ENCODE data around the gene MLH1.
"Not testable (repeated sequence)": the region's sequence is repeated elsewhere in the genome, so short reads cannot be mapped to it uniquely, and the experiment has no call there.

The MLH1 gene

GRCh38 chr3:37031096-37031682 is 37.9 kb downstream of the MLH1 start:
- H3K4me1 ChIP-seq (ENCODE audit: control insufficient read depth, insufficient read depth, low read length), result no peaks in the 10 kb centered on the region
- no peak overlapping the region for H3K27ac ChIP-seq (ENCODE audit: insufficient read depth, low read depth, low read length, poor library complexity, severe bottlenecking)
- H3K4me3 ChIP-seq (ENCODE audit: insufficient read depth, low read depth, low read length), result no peak overlapping the region
- no peaks in the 10 kb centered on the region for H3K27me3 ChIP-seq (ENCODE audit: control insufficient read depth, insufficient read depth, low read length, poor library complexity, severe bottlenecking)
- WGBS, 2 experiments, result 88 to 93% methylated on average over 7 of the region's 7 CpGs
- peaks cover 48% of the 10 kb centered on the region for H3K36me3 ChIP-seq (ENCODE audit: control insufficient read depth, insufficient read depth, low read length)
- no peaks in the 10 kb centered on the region for H3K9me3 ChIP-seq (ENCODE audit: control insufficient read depth, low read length)

- no peaks in the 10 kb centered on the region for H3K27me3 ChIP-seq (ENCODE audit: control insufficient read depth, insufficient read depth, low read length, poor library complexity, severe bottlenecking)
- no peak overlapping the region for H3K4me3 ChIP-seq (ENCODE audit: insufficient read depth, low read depth, low read length)
- peaks cover 56% of the 10 kb centered on the region for H3K36me3 ChIP-seq (ENCODE audit: control insufficient read depth, insufficient read depth, low read length)
- no peaks in the 10 kb centered on the region for H3K9me3 ChIP-seq (ENCODE audit: control insufficient read depth, low read length)
- no peaks in the 10 kb centered on the region for H3K4me1 ChIP-seq (ENCODE audit: control insufficient read depth, insufficient read depth, low read length)
- H3K27ac ChIP-seq (ENCODE audit: insufficient read depth, low read depth, low read length, poor library complexity, severe bottlenecking), result no peak overlapping the region
- 93 to 97% methylated on average over 10 of the region's 10 CpGs for WGBS, 2 experiments
Measured at GRCh38 chr3:37032961-37033360, 39.6 kb downstream of the MLH1 start.

GRCh38 chr3:37037352-37037751 is 44.0 kb downstream of the MLH1 start:
- 92 to 100% methylated on average over 3 of the region's 3 CpGs for WGBS, 2 experiments
- no peak overlapping the region for H3K4me3 ChIP-seq (ENCODE audit: insufficient read depth, low read depth, low read length)
- peaks cover 47% of the 10 kb centered on the region for H3K36me3 ChIP-seq (ENCODE audit: control insufficient read depth, insufficient read depth, low read length)
- no peaks in the 10 kb centered on the region for H3K9me3 ChIP-seq (ENCODE audit: control insufficient read depth, low read length)
- H3K27ac ChIP-seq (ENCODE audit: insufficient read depth, low read depth, low read length, poor library complexity, severe bottlenecking), result no peak overlapping the region
- H3K4me1 ChIP-seq (ENCODE audit: control insufficient read depth, insufficient read depth, low read length), result no peaks in the 10 kb centered on the region
- no peaks in the 10 kb centered on the region for H3K27me3 ChIP-seq (ENCODE audit: control insufficient read depth, insufficient read depth, low read length, poor library complexity, severe bottlenecking)

DNA sequence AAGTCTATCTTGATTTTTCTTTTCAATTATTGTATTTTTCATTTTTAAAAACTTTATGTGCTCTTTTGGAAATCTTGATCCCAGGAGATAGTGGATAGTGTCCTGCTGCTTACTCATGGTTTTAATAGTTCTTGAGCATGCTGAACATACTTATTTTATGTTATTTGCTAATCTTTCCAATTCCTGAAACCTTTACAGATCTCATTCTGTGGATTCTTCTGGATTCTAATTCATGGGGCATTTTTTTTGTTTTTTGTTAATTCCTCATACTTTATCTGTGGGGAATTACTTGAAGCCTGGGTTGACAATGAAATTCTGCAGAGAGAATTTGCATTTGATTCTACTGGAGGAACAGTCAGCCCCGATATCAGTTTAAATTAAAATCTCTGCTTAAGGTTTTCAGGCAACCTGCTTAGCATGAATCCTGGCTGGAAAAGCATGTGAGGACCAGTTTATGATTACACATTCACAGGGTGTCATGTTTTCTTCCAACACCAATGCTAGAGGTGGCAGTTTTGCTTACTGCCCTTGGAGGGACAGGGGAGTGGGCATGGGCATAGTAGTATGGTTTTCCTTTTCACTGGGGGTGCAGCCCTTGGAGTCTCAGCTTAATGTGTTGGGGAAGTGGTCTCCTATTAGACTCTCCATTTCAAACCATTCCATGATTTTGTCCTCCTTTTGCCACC is 46.0 kb downstream of the MLH1 start:
- H3K36me3 ChIP-seq (ENCODE audit: control insufficient read depth, insufficient read depth, low read length), result peaks cover 43% of the 10 kb centered on the region
- H3K27ac ChIP-seq (ENCODE audit: insufficient read depth, low read depth, low read length, poor library complexity, severe bottlenecking), result no peak overlapping the region
- H3K4me1 ChIP-seq (ENCODE audit: control insufficient read depth, insufficient read depth, low read length), result no peaks in the 10 kb centered on the region
- no peaks in the 10 kb centered on the region for H3K27me3 ChIP-seq (ENCODE audit: control insufficient read depth, insufficient read depth, low read length, poor library complexity, severe bottlenecking)
- no peak overlapping the region for H3K4me3 ChIP-seq (ENCODE audit: insufficient read depth, low read depth, low read length)
- no peaks in the 10 kb centered on the region for H3K9me3 ChIP-seq (ENCODE audit: control insufficient read depth, low read length)
- 95 to 100% methylated on average over 1 of the region's 1 CpG for WGBS, 2 experiments

DNA sequence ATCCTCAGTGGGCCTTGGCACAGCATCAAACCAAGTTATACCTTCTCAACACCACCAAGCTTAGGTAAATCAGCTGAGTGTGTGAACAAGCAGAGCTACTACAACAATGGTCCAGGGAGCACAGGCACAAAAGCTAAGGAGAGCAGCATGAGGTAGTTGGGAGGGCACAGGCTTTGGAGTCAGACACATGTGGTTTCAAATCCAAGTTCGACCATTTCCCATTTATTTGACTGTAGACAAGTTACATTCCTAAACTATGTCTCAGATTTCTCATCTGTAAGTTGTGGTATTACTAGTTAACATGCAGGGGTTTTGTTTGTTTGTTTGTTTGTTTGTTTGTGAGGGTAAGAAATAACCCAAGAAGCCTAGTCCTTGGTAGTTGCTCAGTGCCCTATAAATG is 46.9 kb downstream of the MLH1 start:
- Histone ChIP-seq H3K27me3 (ENCODE audit: control insufficient read depth, insufficient read depth, low read length, poor library complexity, severe bottlenecking) (no peaks in the 10 kb centered on the region), H3K27ac (ENCODE audit: insufficient read depth, low read depth, low read length, poor library complexity, severe bottlenecking) (no peak overlapping the region), H3K9me3 (ENCODE audit: control insufficient read depth, low read length) (no peaks in the 10 kb centered on the region), H3K4me3 (ENCODE audit: insufficient read depth, low read depth, low read length) (no peak overlapping the region), H3K4me1 (ENCODE audit: control insufficient read depth, insufficient read depth, low read length) (no peaks in the 10 kb centered on the region), H3K36me3 (ENCODE audit: control insufficient read depth, insufficient read depth, low read length) (peaks cover 37% of the 10 kb centered on the region)
- WGBS, 2 experiments, result 92 to 94% methylated on average over 1 of the region's 1 CpG

GRCh38 chr3:37041546-37042195 is 48.4 kb downstream of the MLH1 start:
- no peak overlapping the region for H3K4me3 ChIP-seq (ENCODE audit: insufficient read depth, low read depth, low read length)
- no peaks in the 10 kb centered on the region for H3K4me1 ChIP-seq (ENCODE audit: control insufficient read depth, insufficient read depth, low read length)
- H3K36me3 ChIP-seq (ENCODE audit: control insufficient read depth, insufficient read depth, low read length), result peaks cover 26% of the 10 kb centered on the region
- WGBS, 2 experiments, result 96 to 100% methylated on average over 1 of the region's 1 CpG
- no peaks in the 10 kb centered on the region for H3K27me3 ChIP-seq (ENCODE audit: control insufficient read depth, insufficient read depth, low read length, poor library complexity, severe bottlenecking)
- no peak overlapping the region for H3K27ac ChIP-seq (ENCODE audit: insufficient read depth, low read depth, low read length, poor library complexity, severe bottlenecking)
- no peaks in the 10 kb centered on the region for H3K9me3 ChIP-seq (ENCODE audit: control insufficient read depth, low read length)

DNA sequence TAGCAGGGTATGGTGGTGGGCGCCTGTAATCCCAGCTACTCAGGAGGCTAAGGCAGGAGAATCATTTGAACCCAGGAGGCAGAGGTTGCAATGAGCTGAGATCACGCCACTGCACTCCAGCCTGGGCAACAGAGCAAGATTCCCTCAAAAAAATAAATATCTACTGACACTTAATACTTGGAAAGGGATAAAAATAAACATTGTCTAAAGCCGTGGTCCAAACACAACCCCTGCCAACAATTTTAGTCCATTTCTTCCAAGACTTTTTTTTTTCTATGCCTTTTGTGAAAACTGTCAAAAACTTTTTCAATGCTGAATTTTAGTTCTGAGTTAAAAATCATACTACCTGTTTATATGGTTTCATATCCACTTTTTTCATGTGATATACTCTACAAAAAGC is 49.4 kb downstream of the MLH1 start:
- H3K36me3 ChIP-seq (ENCODE audit: control insufficient read depth, insufficient read depth, low read length), result peaks cover 20% of the 10 kb centered on the region
- H3K4me3 ChIP-seq (ENCODE audit: insufficient read depth, low read depth, low read length); H3K4me1 ChIP-seq (ENCODE audit: control insufficient read depth, insufficient read depth, low read length); H3K27ac ChIP-seq (ENCODE audit: insufficient read depth, low read depth, low read length, poor library complexity, severe bottlenecking); H3K9me3 ChIP-seq (ENCODE audit: control insufficient read depth, low read length); H3K27me3 ChIP-seq (ENCODE audit: control insufficient read depth, insufficient read depth, low read length, poor library complexity, severe bottlenecking): not testable (repeated sequence)
- 90 to 98% methylated on average over 3 of the region's 3 CpGs for WGBS, 2 experiments

- no peaks in the 10 kb centered on the region for H3K27me3 ChIP-seq (ENCODE audit: control insufficient read depth, insufficient read depth, low read length, poor library complexity, severe bottlenecking)
- no peak overlapping the region for H3K4me3 ChIP-seq (ENCODE audit: insufficient read depth, low read depth, low read length)
- H3K27ac ChIP-seq (ENCODE audit: insufficient read depth, low read depth, low read length, poor library complexity, severe bottlenecking), result no peak overlapping the region
- no peaks in the 10 kb centered on the region for H3K9me3 ChIP-seq (ENCODE audit: control insufficient read depth, low read length)
- 94 to 100% methylated on average over 1 of the region's 1 CpG for whole genome bisulfite sequencing, 2 experiments
- H3K36me3 ChIP-seq (ENCODE audit: control insufficient read depth, insufficient read depth, low read length), result peaks cover 20% of the 10 kb centered on the region
- H3K4me1 ChIP-seq (ENCODE audit: control insufficient read depth, insufficient read depth, low read length), result no peaks in the 10 kb centered on the region
Measured at GRCh38 chr3:37050282-37050681, 57.0 kb downstream of the MLH1 start.

DNA sequence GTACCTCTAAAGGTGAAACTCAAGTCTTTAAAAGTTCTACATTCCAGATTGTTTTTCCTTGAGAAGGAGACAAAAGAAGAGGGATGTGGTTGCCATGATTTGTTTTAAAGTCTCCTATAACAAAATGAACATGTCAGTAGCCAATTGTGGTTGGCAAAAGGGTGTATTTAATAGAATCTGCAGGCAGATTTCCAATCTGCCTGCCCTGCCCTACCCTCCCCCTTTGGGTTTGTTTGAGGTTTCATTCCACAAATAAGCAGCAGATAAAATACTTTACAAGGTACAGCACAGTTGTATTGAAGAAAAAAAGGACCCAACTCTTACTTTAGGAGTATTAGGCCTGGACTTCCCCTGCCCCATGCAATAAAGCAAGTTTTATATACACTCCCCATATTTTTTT is 59.5 kb downstream of the MLH1 start:
- H3K4me3 ChIP-seq (ENCODE audit: insufficient read depth, low read depth, low read length), result no peak overlapping the region
- no peaks in the 10 kb centered on the region for H3K9me3 ChIP-seq (ENCODE audit: control insufficient read depth, low read length)
- peaks cover 20% of the 10 kb centered on the region for H3K36me3 ChIP-seq (ENCODE audit: control insufficient read depth, insufficient read depth, low read length)
- H3K4me1 ChIP-seq (ENCODE audit: control insufficient read depth, insufficient read depth, low read length), result no peaks in the 10 kb centered on the region
- no peak overlapping the region for H3K27ac ChIP-seq (ENCODE audit: insufficient read depth, low read depth, low read length, poor library complexity, severe bottlenecking)
- no peaks in the 10 kb centered on the region for H3K27me3 ChIP-seq (ENCODE audit: control insufficient read depth, insufficient read depth, low read length, poor library complexity, severe bottlenecking)

DNA sequence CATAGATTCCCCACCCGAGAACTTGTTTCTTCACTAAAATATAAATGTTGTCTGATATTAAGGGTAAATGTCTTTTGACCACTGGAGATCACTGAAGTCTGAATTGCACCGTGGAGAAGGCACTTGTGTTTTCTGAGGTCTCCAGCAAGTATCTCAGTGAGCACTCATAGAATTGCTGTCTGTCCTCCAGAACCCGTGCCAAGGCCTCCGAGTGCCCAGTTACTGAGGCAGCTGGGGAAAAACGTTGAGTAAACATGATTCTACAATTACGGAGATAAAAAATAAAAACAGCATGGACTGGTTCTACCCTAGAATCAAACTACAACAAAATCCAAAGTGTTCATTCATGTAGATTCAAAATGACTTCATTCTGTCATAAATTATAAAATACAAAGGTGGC is 60.0 kb downstream of the MLH1 start:
- no peaks in the 10 kb centered on the region for H3K4me1 ChIP-seq (ENCODE audit: control insufficient read depth, insufficient read depth, low read length)
- WGBS, 2 experiments, result 74 to 76% methylated on average over 5 of the region's 6 CpGs
- no peaks in the 10 kb centered on the region for H3K27me3 ChIP-seq (ENCODE audit: control insufficient read depth, insufficient read depth, low read length, poor library complexity, severe bottlenecking)
- H3K27ac ChIP-seq (ENCODE audit: insufficient read depth, low read depth, low read length, poor library complexity, severe bottlenecking), result no peak overlapping the region
- H3K36me3 ChIP-seq (ENCODE audit: control insufficient read depth, insufficient read depth, low read length), result peaks cover 17% of the 10 kb centered on the region
- no peak overlapping the region for H3K4me3 ChIP-seq (ENCODE audit: insufficient read depth, low read depth, low read length)
- H3K9me3 ChIP-seq (ENCODE audit: control insufficient read depth, low read length), result no peaks in the 10 kb centered on the region
